Coronary artery (tissue), 2 donors: Measurements from ENCODE around the gene VSX1.
A peak's percentile ranks its signal among the peaks of the same experiment; 100 is the strongest.

Experiments
- DNase-seq: peaks from one replicate; pipeline ENCODE4 v3.0.0-alpha.2; 2017; ENCODE audit warnings: low spot score
- H3K27ac ChIP-seq, 2 donors: fragments of 200-600 bp; sonication (generic); one replicate each; pipeline ENCODE4 v1.5.1; 2016 to 2019
- H3K4me3 ChIP-seq: fragments of 200-600 bp; sonication (generic); 2 replicates; pipeline ENCODE4 v1.5.1; 2016; ENCODE audit warnings: mild to moderate bottlenecking, moderate library complexity
- CTCF ChIP-seq: fragments of 200-600 bp; sonication (generic); IDR thresholded peaks from one replicate; pipeline ENCODE4 v1.5.1; 2019; ENCODE audit warnings: antibody characterized with exemption

The VSX1 gene

GRCh38 chr20:25076201-25076600 is 5.7 kb downstream of the VSX1 start:
- H3K4me3 ChIP-seq, result no peak overlapping the region
- TF ChIP-seq CTCF, result no peak
- H3K27ac ChIP-seq, result no peak overlapping the region
- peak; percentile 22 for DNase-seq

- TF ChIP-seq CTCF, result no peak
- peak; percentile 59 for DNase-seq
- H3K27ac ChIP-seq, result no peak overlapping the region
- H3K4me3 ChIP-seq, result no peak overlapping the region
These were observed 8.4 kb downstream of the VSX1 start for GRCh38 chr20:25073544-25073943.

- DNase-seq, result peak; percentile 17
- H3K4me3 ChIP-seq, result no peak overlapping the region
- TF ChIP-seq CTCF, result no peak
- H3K27ac ChIP-seq, result no peak overlapping the region
These were observed 9.6 kb downstream of the VSX1 start for GRCh38 chr20:25072226-25072811.

- H3K27ac ChIP-seq, result no peak overlapping the region
- TF ChIP-seq CTCF, result no peak
- H3K4me3 ChIP-seq, result no peak overlapping the region
- DNase-seq, result peak; percentile 21
These were observed 10.2 kb downstream of the VSX1 start for GRCh38 chr20:25071734-25072133.

GRCh38 chr20:25070821-25071473 is 11.0 kb downstream of the VSX1 start:
- TF ChIP-seq CTCF, result no peak
- Histone ChIP-seq H3K4me3 (no peak overlapping the region), H3K27ac (no peak overlapping the region)
- peak; percentile 43 for DNase-seq

GRCh38 chr20:25067102-25067987 is 14.6 kb downstream of the VSX1 start:
- no peak overlapping the region for H3K27ac ChIP-seq
- TF ChIP-seq CTCF, result no peak
- no peak overlapping the region for H3K4me3 ChIP-seq
- no peak for DNase-seq
